ENCODE measurements around the gene FERMT2.

DNA sequence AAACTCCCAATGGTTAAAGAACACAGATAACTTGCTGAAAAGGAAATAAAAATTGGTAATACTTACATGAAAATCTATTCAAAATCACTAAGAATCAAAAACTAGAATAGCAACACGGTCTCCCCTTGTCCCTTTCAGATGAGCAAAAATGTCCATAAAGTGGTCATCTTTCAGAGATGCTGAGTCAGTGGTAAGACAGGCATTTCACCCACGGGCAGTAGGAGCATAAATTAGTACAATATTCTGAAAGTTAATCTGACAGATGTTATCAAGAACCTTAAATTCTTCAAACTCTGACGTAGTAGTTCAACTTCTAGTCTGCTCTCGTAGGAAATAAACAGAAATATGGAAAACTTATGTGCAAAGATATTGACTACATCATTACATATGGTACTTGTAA, 126.4 kb downstream of the FERMT2 start:
- TF ChIP-seq CTCF (conservative IDR thresholded peaks at IDR 0.05; ENCODE audit: low read length): no peak
- TF ChIP-seq EZH2phosphoT487 (IDR thresholded peaks at IDR 0.05; ENCODE audit: borderline replicate concordance): no peak
